HepG2 (cell line): ENCODE results near the gene C11orf54. TPM values are rescaled to one million over a fixed set of nuclear protein-coding genes. Genes with fewer than 3 reads are reported as not detected.

ENCODE experiments used
- ATAC-seq: fragments of 200-7000 bp; cut with Tn5 transposase; 3 replicates; pipeline ENCODE4 v1.9.1; 2020; ENCODE audit warnings: mild to moderate bottlenecking, moderate library complexity
- BruUV-seq: library from RNA; stranded (reverse); fragments of 400-500 nt; replicated peaks from 2 replicates; lab custom pipeline; 2021; lab: Mats Ljungman, UMichigan
- CTCF ChIA-PET: fragments of 300-600 bp; formaldehyde crosslinking; extraction: SDS; loops from one replicate; lab custom pipeline; 2021; ENCODE audit warnings: low total read pairs, inconsistent platforms, low intra/inter-chr PET ratio; lab: Yijun Ruan, JAX
- POLR2A ChIA-PET: fragments of 350-600 bp; sonication (Branson Sonifier 250); formaldehyde crosslinking; loops from one replicate; lab custom pipeline; 2020; ENCODE audit warnings: antibody characterized with exemption, inconsistent platforms; lab: Yijun Ruan, JAX
- DNase-seq: peaks from one replicate; pipeline ENCODE4 v3.0.0-alpha.2; 2015; ENCODE audit warnings: low spot score
- FAIRE-seq: peaks from 3 replicates; lab custom pipeline; 2011; peaks lifted over from hg19 to GRCh38; lab: Jason Lieb, UNC
- H2AFZ ChIP-seq: one replicate; pipeline ENCODE4 v1.6.1; 2011; ENCODE audit warnings: low read length, inconsistent platforms
- H3K27ac ChIP-seq: fragments of 300-600 bp; 3 replicates; pipeline ENCODE4 v1.8.0; 2011; ENCODE audit warnings: mixed run types, mild to moderate bottlenecking, mixed read lengths, low read length, inconsistent platforms; ENCODE audit not compliant: insufficient read depth; ENCODE audit errors: extremely low read length
- H3K27me3 ChIP-seq, 2 experiments: fragments of 200-600 bp in 1 of 2; 2 replicates in 1 of 2; 3 replicates in 1 of 2; pipeline versions ENCODE4 v1.6.0 to v1.8.0; 2011; ENCODE audit warnings: low read length in 2 of 2, mild to moderate bottlenecking in 2 of 2, moderate library complexity in 2 of 2, inconsistent platforms in 1 of 2; ENCODE audit not compliant: insufficient read depth in 2 of 2, control insufficient read depth in 1 of 2
- H3K36me3 ChIP-seq, 2 experiments: fragments of 200-600 bp in 1 of 2; replicated peaks in 1 of 2; 2 replicates in 1 of 2; 3 replicates in 1 of 2; pipeline versions ENCODE4 v1.5.1 to v1.8.0; 2011; ENCODE audit warnings: low read length in 2 of 2, inconsistent platforms in 1 of 2; ENCODE audit not compliant: insufficient read depth in 2 of 2, control insufficient read depth in 1 of 2
- H3K4me1 ChIP-seq: 2 replicates; pipeline ENCODE4 v1.5.1; 2012; ENCODE audit warnings: low read length, inconsistent platforms; ENCODE audit not compliant: insufficient read depth
- H3K4me2 ChIP-seq: 2 replicates; pipeline ENCODE4 v1.6.0; 2011; ENCODE audit warnings: low read depth, low read length, inconsistent platforms
- H3K4me3 ChIP-seq, 3 experiments: fragments of 200-600 bp in 1 of 3; sonication (generic), shearing (Covaris generic) in 1 of 3; replicated peaks in 1 of 3; 2 replicates each; pipeline ENCODE4 v1.5.1; 2011 to 2016; ENCODE audit warnings: low read length in 3 of 3, inconsistent platforms in 2 of 3, low read depth in 2 of 3, mild to moderate bottlenecking in 2 of 3, control low read depth in 1 of 3, mixed read lengths in 1 of 3; ENCODE audit not compliant: insufficient read depth in 1 of 3
- H3K79me2 ChIP-seq: one replicate; pipeline ENCODE4 v1.6.1; 2011; ENCODE audit warnings: low read length, inconsistent platforms; ENCODE audit not compliant: insufficient read depth
- H3K9ac ChIP-seq: 2 replicates; pipeline ENCODE4 v1.6.0; 2011; ENCODE audit warnings: mild to moderate bottlenecking, low read depth, low read length, inconsistent platforms; ENCODE audit not compliant: insufficient read depth
- H3K9me3 ChIP-seq: 2 replicates; pipeline ENCODE4 v1.5.1; 2012; ENCODE audit warnings: mild to moderate bottlenecking, low read length
- H4K20me1 ChIP-seq: 2 replicates; pipeline ENCODE4 v1.6.0; 2011; ENCODE audit warnings: inconsistent platforms, mild to moderate bottlenecking, low read length, moderate library complexity; ENCODE audit not compliant: insufficient read depth
- ASH2L ChIP-seq: fragments of 300-600, 200-600 bp; sonication (generic); IDR thresholded peaks from 2 replicates; pipeline ENCODE4 v1.7.0; 2017; ENCODE audit warnings: low read depth, mild to moderate bottlenecking, moderate library complexity, mixed read lengths, low read length; ENCODE audit not compliant: insufficient read length
- BRF2 ChIP-seq: sonication (generic); formaldehyde crosslinking; IDR thresholded peaks from 2 replicates; pipeline ENCODE4 v1.8.1; 2022; ENCODE audit warnings: mild to moderate bottlenecking, missing genetic modification reagents
- CBX5 ChIP-seq: sonication (generic); formaldehyde crosslinking; IDR thresholded peaks from 2 replicates; pipeline ENCODE4 v1.4.0; 2020; ENCODE audit warnings: missing genetic modification reagents, borderline replicate concordance
- CC2D1A ChIP-seq: sonication (generic); formaldehyde crosslinking; IDR thresholded peaks from 2 replicates; pipeline ENCODE4 v1.8.1; 2023; ENCODE audit warnings: mild to moderate bottlenecking, missing genetic modification reagents
- ELF1 ChIP-seq: sonication (generic); formaldehyde crosslinking; IDR thresholded peaks from 2 replicates; pipeline ENCODE4 v1.4.0; 2020; ENCODE audit warnings: missing genetic modification reagents
- ELF4 ChIP-seq: sonication (generic); formaldehyde crosslinking; IDR thresholded peaks from 2 replicates; pipeline ENCODE4 v1.5.0; 2020; ENCODE audit warnings: missing genetic modification reagents, mild to moderate bottlenecking, moderate library complexity, borderline replicate concordance
- FOSL2 ChIP-seq: sonication (generic); formaldehyde crosslinking; IDR thresholded peaks from 2 replicates; pipeline ENCODE4 v1.4.0; 2020; ENCODE audit warnings: missing genetic modification reagents
- FOXA1 ChIP-seq, 2 experiments: fragments of 450-650 bp in 1 of 2; sonication (generic) in 1 of 2; formaldehyde crosslinking in 1 of 2; IDR thresholded peaks; 2 replicates each; pipeline versions ENCODE4 v1.4.0 to v1.6.1; 2016 to 2020; ENCODE audit warnings: missing genetic modification reagents in 1 of 2
- MEF2D ChIP-seq: sonication (generic); formaldehyde crosslinking; IDR thresholded peaks from 2 replicates; pipeline ENCODE4 v1.5.1; 2020; ENCODE audit warnings: mild to moderate bottlenecking, missing genetic modification reagents
- NONO ChIP-seq, 2 experiments: fragments of 450-650 bp in 1 of 2; sonication (generic) in 1 of 2; formaldehyde crosslinking in 1 of 2; IDR thresholded peaks in 1 of 2; conservative IDR thresholded peaks in 1 of 2; 2 replicates each; pipeline versions ENCODE4 v1.6.1 to v1.8.0; 2017 to 2022; ENCODE audit warnings: mild to moderate bottlenecking in 1 of 2, missing genetic modification reagents in 1 of 2, moderate library complexity in 1 of 2
- POLR2A ChIP-seq, 2 experiments: IDR thresholded peaks; 2 replicates each; pipeline ENCODE4 v1.6.1; 2011; ENCODE audit warnings: low read depth in 2 of 2, low read length in 2 of 2, mild to moderate bottlenecking in 1 of 2, moderate library complexity in 1 of 2; ENCODE audit not compliant: insufficient read depth in 1 of 2
- POLR2AphosphoS5 ChIP-seq: IDR thresholded peaks from 2 replicates; pipeline ENCODE4 v1.6.1; 2012; ENCODE audit warnings: low read depth, low read length
- RBFOX2 ChIP-seq: fragments of 200-400 bp; formaldehyde crosslinking; IDR thresholded peaks from 2 replicates; pipeline ENCODE4 v1.6.1; 2017; ENCODE audit warnings: low read depth, mild to moderate bottlenecking, low read length
- RFXAP ChIP-seq: sonication (generic); formaldehyde crosslinking; IDR thresholded peaks from 2 replicates; pipeline ENCODE4 v1.4.0; 2020; ENCODE audit warnings: missing genetic modification reagents, borderline replicate concordance
- TEAD3 ChIP-seq: optimal IDR thresholded peaks from 2 replicates; pipeline ENCODE3; 2016; ENCODE audit warnings: borderline replicate concordance
- ZHX2 ChIP-seq, 2 experiments: sonication (generic) in 1 of 2; formaldehyde crosslinking in 1 of 2; IDR thresholded peaks; 2 replicates each; pipeline versions ENCODE4 v1.6.1 to v1.9.0; 2014 to 2022; ENCODE audit warnings: antibody characterized with exemption in 1 of 2, borderline replicate concordance in 1 of 2, inconsistent platforms in 1 of 2, low read depth in 1 of 2, missing genetic modification reagents in 1 of 2
- ZNF33B ChIP-seq: sonication (generic); formaldehyde crosslinking; IDR thresholded peaks from 2 replicates; pipeline ENCODE4 v1.5.1; 2020; ENCODE audit warnings: mild to moderate bottlenecking, missing genetic modification reagents
- ZNF550 ChIP-seq: sonication (generic); formaldehyde crosslinking; IDR thresholded peaks from 2 replicates; pipeline ENCODE4 v1.4.0; 2020; ENCODE audit warnings: mild to moderate bottlenecking, missing genetic modification reagents, borderline replicate concordance
- WGBS: methylation state at CpG from one replicate; pipeline ENCODE4 v1.1.6; 2017; ENCODE audit warnings: low lambda C conversion rate; 5-methylcytosine and 5-hydroxymethylcytosine counted together
- in situ Hi-C: cut with HindIII; loops from 2 replicates; pipeline ENCODE4 v1.10.0; 2017; ENCODE audit warnings: low pct_unique_long_range_greater_than_20kb; ENCODE audit not compliant: extremely low pct_ligation_motif_present
- intact Hi-C: fragments of 100-400 bp; cut with micrococcal nuclease; formaldehyde crosslinking; loops from one replicate; pipeline ENCODE4 v1.10.0; 2022; ENCODE audit not compliant: unreplicated experiment
- polyA plus RNA-seq, 8 experiments: library from polyadenylated mRNA; depleted of rRNA in 3 of 8; stranded (reverse) in 7 of 8; unstranded in 1 of 8; fragments of >200 nt; fragmentation: Illumina TruSeq in 4 of 8; extraction: Trizol in 4 of 8; gene quantifications; 2 replicates each; pipeline versions ENCODE4 v1.2.1 to v1.2.3, GENCODE V29; 2011 to 2016; ENCODE audit warnings: low read depth in 4 of 8, missing spikeins in 1 of 8, mixed read lengths in 1 of 8; ENCODE audit not compliant: insufficient read depth in 1 of 8
- total RNA-seq, 5 experiments: library from RNA; depleted of rRNA; stranded (reverse); fragments of >200 nt; fragmentation: Illumina TruSeq; extraction: Trizol; gene quantifications; 2 replicates each; pipeline ENCODE4 v1.2.3, GENCODE V29; 2016; ENCODE audit warnings: low read depth in 1 of 5

Gene C11orf54
- total and polyA plus RNA-seq, 2 of the 13 experiments (the other 11 are each of a cell fraction or from before 2014, with no cell fraction given) = 42.7 to 50.1 TPM

- Histone ChIP-seq H3K27ac (no peak overlapping the region), H3K9me3 (no peaks in the 10 kb centered on the region), H3K4me3 (no peak overlapping the region), H3K4me1 (peaks cover 55% of the 10 kb centered on the region), H3K36me3 (peaks cover 9 to 60% of the 10 kb centered on the region in 2 experiments), H3K79me2 (peaks cover 31% of the 10 kb centered on the region), H2AFZ (no peak overlapping the region), H3K9ac (no peak overlapping the region), H3K4me2 (no peak overlapping the region), H4K20me1 (peaks cover 71% of the 10 kb centered on the region), H3K27me3 (no peaks in the 10 kb centered on the region)
- BruUV-seq = no TSS peak
- CTCF ChIA-PET = no interaction called here
- in situ Hi-C loops (no loop called here), intact Hi-C loops (no loop called here)
- DNase-seq = no peak
- POLR2A ChIA-PET = interaction anchor here (1.0 to 5.8 kb wide), 3 partner anchors 8 to 52 kb away, joined by 3 to 59 read pairs (median 4); partner anchors contain the start of genes C11orf54, MED17 and TAF1D
- ATAC-seq = no peak
- WGBS = 76% methylated on average over 4 of the region's 4 CpGs
- FAIRE-seq = no peak
- no peak for TF ChIP-seq BRF2 (CRISPR knock-in tag)
- no peak for TF ChIP-seq CBX5 (CRISPR knock-in tag)
- no peak for TF ChIP-seq ZNF33B
- no peak for TF ChIP-seq ELF4
- TF ChIP-seq ZNF550 = no peak
- TF ChIP-seq FOXA1 (IDR thresholded peaks at IDR 0.05) = no peak
- TF ChIP-seq FOXA1 (CRISPR knock-in tag; IDR thresholded peaks at IDR 0.05) = no peak
- TF ChIP-seq MEF2D (CRISPR knock-in tag) = no peak
- TF ChIP-seq ELF1 (CRISPR knock-in tag) = no peak
- no peak for TF ChIP-seq RFXAP
- TF ChIP-seq CC2D1A (CRISPR knock-in tag) = no peak
- TF ChIP-seq POLR2AphosphoS5 = peak; percentile 57; the same call in 1 of the 2 replicates
- peak; percentile 1 for TF ChIP-seq ASH2L
- 0 out of 2 replicates have a peak, but pooled peaks have one; percentile 47 for TF ChIP-seq RBFOX2
- no peak for TF ChIP-seq FOSL2 (CRISPR knock-in tag)
- no peak for TF ChIP-seq TEAD3 (CRISPR knock-in tag)
- no peak for TF ChIP-seq NONO (IDR thresholded peaks at IDR 0.05)
- TF ChIP-seq NONO (CRISPR knock-in tag; conservative IDR thresholded peaks at IDR 0.05) = no peak
- 0 out of 4 replicates have a peak, but pooled peaks of 1 of the 2 experiments have one; percentile 17 for TF ChIP-seq POLR2A (IDR thresholded peaks at IDR 0.05; ENCODE audit: insufficient read depth in 1 of 2, low read depth in 2 of 2, low read length in 2 of 2)
- no peak for TF ChIP-seq ZHX2 (IDR thresholded peaks at IDR 0.05; ENCODE audit: low read depth)
- TF ChIP-seq ZHX2 (CRISPR knock-in tag; IDR thresholded peaks at IDR 0.05; ENCODE audit: borderline replicate concordance) = no peak
These were observed 9.1 kb upstream of the C11orf54 start for GRCh38 chr11:93732237-93732892.
